ENCODE results near the gene TULP4.

The TULP4 gene

GRCh38 chr6:158266131-158266530 is 46.1 kb upstream of the TULP4 start:
- H3K36me3 ChIP-seq (ENCODE audit: insufficient read depth, low read length) = no peaks in the 10 kb centered on the region
- H3K9ac ChIP-seq (ENCODE audit: low read depth, low read length, poor library complexity, severe bottlenecking) = no peak overlapping the region
- TF ChIP-seq EZH2phosphoT487 (IDR thresholded peaks at IDR 0.05; ENCODE audit: borderline replicate concordance) = no peak
- TF ChIP-seq CTCF (conservative IDR thresholded peaks at IDR 0.05; ENCODE audit: low read length) = no peak
- no peaks in the 10 kb centered on the region for H3K9me2 ChIP-seq (replicated peaks; ENCODE audit: low read depth, low read length)
- no peaks in the 10 kb centered on the region for H3K9me3 ChIP-seq (ENCODE audit: insufficient read depth, low read depth, low read length)
- H3K79me2 ChIP-seq (ENCODE audit: insufficient read depth, low read length) = no peaks in the 10 kb centered on the region
- no peaks in the 10 kb centered on the region for H3K27me3 ChIP-seq (ENCODE audit: insufficient read depth, low read length, poor library complexity, severe bottlenecking)
- no peak overlapping the region for H2AFZ ChIP-seq (ENCODE audit: low read length)
- H3K4me1 ChIP-seq (ENCODE audit: insufficient read depth, low read length, poor library complexity, severe bottlenecking) = no peaks in the 10 kb centered on the region
- no peak overlapping the region for H3K4me2 ChIP-seq (ENCODE audit: low read depth, low read length, poor library complexity, severe bottlenecking)
- H3F3A ChIP-seq (ENCODE audit: low read depth) = no peaks in the 10 kb centered on the region
- no peak overlapping the region for H3K4me3 ChIP-seq (ENCODE audit: low read length, poor library complexity, severe bottlenecking)
- H4K20me1 ChIP-seq (ENCODE audit: insufficient read depth, low read length, poor library complexity, severe bottlenecking) = no peaks in the 10 kb centered on the region

GRCh38 chr6:158268361-158269147 is 43.7 kb upstream of the TULP4 start:
- Histone ChIP-seq H2AFZ (ENCODE audit: low read length) (no peak overlapping the region), H3K36me3 (ENCODE audit: insufficient read depth, low read length) (no peaks in the 10 kb centered on the region), H3K9ac (ENCODE audit: low read depth, low read length, poor library complexity, severe bottlenecking) (no peak overlapping the region), H3K9me2 (replicated peaks; ENCODE audit: low read depth, low read length) (no peaks in the 10 kb centered on the region), H3K27me3 (ENCODE audit: insufficient read depth, low read length, poor library complexity, severe bottlenecking) (no peaks in the 10 kb centered on the region), H3K79me2 (ENCODE audit: insufficient read depth, low read length) (no peaks in the 10 kb centered on the region), H3K4me1 (ENCODE audit: insufficient read depth, low read length, poor library complexity, severe bottlenecking) (no peaks in the 10 kb centered on the region), H3F3A (ENCODE audit: low read depth) (no peaks in the 10 kb centered on the region), H4K20me1 (ENCODE audit: insufficient read depth, low read length, poor library complexity, severe bottlenecking) (no peaks in the 10 kb centered on the region), H3K4me2 (ENCODE audit: low read depth, low read length, poor library complexity, severe bottlenecking) (no peak overlapping the region), H3K4me3 (ENCODE audit: low read length, poor library complexity, severe bottlenecking) (no peak overlapping the region), H3K9me3 (ENCODE audit: insufficient read depth, low read depth, low read length) (no peaks in the 10 kb centered on the region)
- TF ChIP-seq EZH2phosphoT487 (IDR thresholded peaks at IDR 0.05; ENCODE audit: borderline replicate concordance) (no peak), CTCF (conservative IDR thresholded peaks at IDR 0.05; ENCODE audit: low read length) (no peak)

- Histone ChIP-seq H3K27me3 (ENCODE audit: insufficient read depth, low read length, poor library complexity, severe bottlenecking) (no peaks in the 10 kb centered on the region), H4K20me1 (ENCODE audit: insufficient read depth, low read length, poor library complexity, severe bottlenecking) (no peaks in the 10 kb centered on the region), H3K9me3 (ENCODE audit: insufficient read depth, low read depth, low read length) (no peaks in the 10 kb centered on the region), H3K4me1 (ENCODE audit: insufficient read depth, low read length, poor library complexity, severe bottlenecking) (no peaks in the 10 kb centered on the region), H2AFZ (ENCODE audit: low read length) (no peak overlapping the region), H3K79me2 (ENCODE audit: insufficient read depth, low read length) (no peaks in the 10 kb centered on the region), H3K9ac (ENCODE audit: low read depth, low read length, poor library complexity, severe bottlenecking) (no peak overlapping the region), H3K9me2 (replicated peaks; ENCODE audit: low read depth, low read length) (no peaks in the 10 kb centered on the region), H3K4me2 (ENCODE audit: low read depth, low read length, poor library complexity, severe bottlenecking) (no peak overlapping the region), H3K36me3 (ENCODE audit: insufficient read depth, low read length) (no peaks in the 10 kb centered on the region), H3K4me3 (ENCODE audit: low read length, poor library complexity, severe bottlenecking) (no peak overlapping the region), H3F3A (ENCODE audit: low read depth) (no peaks in the 10 kb centered on the region)
- no peak for TF ChIP-seq EZH2phosphoT487 (IDR thresholded peaks at IDR 0.05; ENCODE audit: borderline replicate concordance)
- TF ChIP-seq CTCF (conservative IDR thresholded peaks at IDR 0.05; ENCODE audit: low read length) = no peak
Measured at GRCh38 chr6:158269657-158270056, 42.6 kb upstream of the TULP4 start.

Measured in Loucy (cell line).